NB4 (cell line): Measurements from ENCODE around the gene XXYLT1.
"Not testable (repeated sequence)": the region's sequence is repeated elsewhere in the genome, so short reads cannot be mapped to it uniquely, and the experiment has no call there.

ENCODE experiments used
- DNase-seq: peaks from one replicate; pipeline ENCODE4 v3.0.0; 2010; ENCODE audit warnings: low read depth
- H3K4me3 ChIP-seq: one replicate; pipeline ENCODE4 v1.5.1; 2011; ENCODE audit warnings: mild to moderate bottlenecking, low read depth, low read length, moderate library complexity
- CTCF ChIP-seq: IDR thresholded peaks from one replicate; pipeline ENCODE4 v1.5.1; 2012; ENCODE audit warnings: low read depth, low read length
- MAX ChIP-seq: IDR thresholded peaks from 2 replicates; pipeline ENCODE4 v1.6.1; 2011; ENCODE audit warnings: low read depth, low read length
- MYC ChIP-seq: IDR thresholded peaks from 2 replicates; pipeline ENCODE4 v1.6.1; 2011; ENCODE audit warnings: low read depth, low read length
- POLR2A ChIP-seq: IDR thresholded peaks from 2 replicates; pipeline ENCODE4 v1.6.1; 2011; ENCODE audit warnings: mild to moderate bottlenecking; ENCODE audit not compliant: insufficient read length; ENCODE audit errors: extremely low read depth

The XXYLT1 gene

GRCh38 chr3:195095035-195095703 lies 175.8 kb downstream of the XXYLT1 start:
- H3K4me3 ChIP-seq, result no peak overlapping the region

GRCh38 chr3:195094191-195094921 lies 176.6 kb downstream of the XXYLT1 start:
- no peak overlapping the region for H3K4me3 ChIP-seq
- peak; percentile 76 for DNase-seq
- TF ChIP-seq CTCF (no peak), MAX (no peak), MYC (no peak; the same call in 1 of the 2 replicates), POLR2A (no peak)

More at GRCh38 chr3:195095035-195095703, 175.8 kb downstream of the XXYLT1 start:
- TF ChIP-seq CTCF, result no peak
- TF ChIP-seq MAX, result 0 out of 2 replicates have a peak, but pooled peaks have one; percentile 44
- no peak for TF ChIP-seq POLR2A
- TF ChIP-seq MYC, result no peak
- DNase-seq, result peak; percentile 74

GRCh38 chr3:195093731-195094130 lies 177.2 kb downstream of the XXYLT1 start:
- TF ChIP-seq CTCF (no peak), POLR2A (no peak), MYC (no peak), MAX (no peak)
- no peak overlapping the region for H3K4me3 ChIP-seq
- no peak for DNase-seq

GRCh38 chr3:195087840-195088601 lies 182.9 kb downstream of the XXYLT1 start:
- not testable (repeated sequence) for DNase-seq, H3K4me3 ChIP-seq

GRCh38 chr3:195087328-195087727 lies 183.6 kb downstream of the XXYLT1 start:
- TF ChIP-seq MYC, result no peak
- no peak for TF ChIP-seq POLR2A
- TF ChIP-seq CTCF, result no peak
- no peak for TF ChIP-seq MAX
- no peak for DNase-seq
- no peak overlapping the region for H3K4me3 ChIP-seq

- TF ChIP-seq POLR2A (no peak), CTCF (no peak), MYC (no peak), MAX (no peak)
- DNase-seq, result no peak
- H3K4me3 ChIP-seq, result no peak overlapping the region
These were observed 184.1 kb downstream of the XXYLT1 start for GRCh38 chr3:195086885-195087284.
